Gastroesophageal sphincter (tissue), 3 donors: Measurements from ENCODE around the gene WWC2.

ENCODE experiments used
- CTCF ChIP-seq, 4 experiments: fragments of 200-600 bp in 2 of 4; fragments of 450-650 bp in 2 of 4; sonication (generic) in 1 of 4; IDR thresholded peaks; one replicate each; pipeline ENCODE4 v1.5.1; 2017 to 2019; ENCODE audit warnings: antibody characterized with exemption in 4 of 4, mild to moderate bottlenecking in 2 of 4, moderate library complexity in 2 of 4
- POLR2A ChIP-seq, 2 donors: fragments of 450-650 bp; IDR thresholded peaks; one replicate each; pipeline ENCODE4 v1.6.1; 2017; ENCODE audit warnings: antibody characterized with exemption in 2 of 2, mild to moderate bottlenecking in 2 of 2, moderate library complexity in 1 of 2

- TF ChIP-seq CTCF (IDR thresholded peaks at IDR 0.05): no peak
- TF ChIP-seq POLR2A (IDR thresholded peaks at IDR 0.05): no peak
Measured at GRCh38 chr4:183170894-183171293, 71.8 kb downstream of the WWC2 start.
